HEK293T (cell line): ENCODE results near the gene SGO2.

Experiments
- CTCF ChIA-PET: fragments of 350-600 bp; formaldehyde crosslinking; extraction: SDS; loops from one replicate; lab custom pipeline; 2021; ENCODE audit warnings: antibody characterized with exemption, inconsistent platforms; lab: Yijun Ruan, JAX
- POLR2A ChIA-PET: fragments of 350-600 bp; formaldehyde crosslinking; extraction: SDS; loops from one replicate; lab custom pipeline; 2020; ENCODE audit warnings: antibody characterized with exemption, inconsistent platforms; lab: Yijun Ruan, JAX
- DNase-seq: peaks from one replicate; pipeline ENCODE4 v3.0.0; 2012; ENCODE audit warnings: mixed read lengths; ENCODE audit errors: extremely low spot score
- ARNT ChIP-seq: fragments of 450-650 bp; IDR thresholded peaks from 2 replicates; pipeline ENCODE4 v1.6.1; 2017; ENCODE audit warnings: mild to moderate bottlenecking
- BHLHE40 ChIP-seq: fragments of 450-650 bp; IDR thresholded peaks from 2 replicates; pipeline ENCODE4 v1.6.1; 2016; ENCODE audit warnings: mild to moderate bottlenecking, moderate library complexity, borderline replicate concordance
- CTBP1 ChIP-seq: fragments of 450-650 bp; IDR thresholded peaks from 2 replicates; pipeline ENCODE4 v1.6.1; 2016; ENCODE audit warnings: borderline replicate concordance
- ELF4 ChIP-seq: fragments of 450-650 bp; IDR thresholded peaks from 2 replicates; pipeline ENCODE4 v1.6.1; 2017; ENCODE audit warnings: antibody characterized with exemption
- FOXA1 ChIP-seq: fragments of 450-650 bp; IDR thresholded peaks from 2 replicates; pipeline ENCODE4 v1.6.1; 2016; ENCODE audit warnings: mild to moderate bottlenecking
- FOXK2 ChIP-seq: fragments of 450-650 bp; IDR thresholded peaks from 2 replicates; pipeline ENCODE4 v1.6.1; 2016; ENCODE audit warnings: mild to moderate bottlenecking
- FOXM1 ChIP-seq: fragments of 450-650 bp; IDR thresholded peaks from 2 replicates; pipeline ENCODE4 v1.6.1; 2017; ENCODE audit warnings: mild to moderate bottlenecking, borderline replicate concordance
- HDGF ChIP-seq: fragments of 450-650 bp; IDR thresholded peaks from 2 replicates; pipeline ENCODE4 v1.6.1; 2017; ENCODE audit warnings: antibody characterized with exemption, borderline replicate concordance
- L3MBTL2 ChIP-seq: fragments of 450-650 bp; conservative IDR thresholded peaks from 2 replicates; pipeline ENCODE4 v1.6.1; 2016; ENCODE audit warnings: mild to moderate bottlenecking
- LEF1 ChIP-seq: fragments of 450-650 bp; IDR thresholded peaks from 2 replicates; pipeline ENCODE4 v1.6.1; 2017; ENCODE audit warnings: mild to moderate bottlenecking, borderline replicate concordance
- NFRKB ChIP-seq: fragments of 450-650 bp; IDR thresholded peaks from 2 replicates; pipeline ENCODE4 v1.6.1; 2016; ENCODE audit warnings: mild to moderate bottlenecking, moderate library complexity
- PKNOX1 ChIP-seq: fragments of 450-650 bp; IDR thresholded peaks from 2 replicates; pipeline ENCODE4 v1.6.1; 2016
- SP1 ChIP-seq: fragments of 450-650 bp; IDR thresholded peaks from 2 replicates; pipeline ENCODE4 v1.6.1; 2017
- SUZ12 ChIP-seq: fragments of 450-650 bp; IDR thresholded peaks from 2 replicates; pipeline ENCODE4 v1.6.1; 2016; ENCODE audit warnings: mild to moderate bottlenecking
- TARDBP ChIP-seq: fragments of 450-650 bp; IDR thresholded peaks from 2 replicates; pipeline ENCODE4 v1.6.1; 2016
- ZNF384 ChIP-seq: fragments of 450-650 bp; IDR thresholded peaks from 2 replicates; pipeline ENCODE4 v1.6.1; 2016

SGO2 gene

GRCh38 chr2:200585340-200585729, 59.3 kb downstream of the SGO2 start:
- ChIA-PET POLR2A (no interaction called here), CTCF (no interaction called here)
- DNase-seq, result no peak
- TF ChIP-seq FOXM1 (no peak), FOXK2 (no peak)

- POLR2A ChIA-PET, result no interaction called here
- CTCF ChIA-PET, result interaction anchor here (0.5 kb wide), 1 partner anchor 13 kb away, joined by 3 read pairs; no protein-coding TSS in a partner anchor
- DNase-seq, result no peak
- TF ChIP-seq NFRKB (no peak), FOXK2 (no peak), ELF4 (no peak), L3MBTL2 (no peak), HDGF (no peak), SUZ12 (no peak), LEF1 (no peak), TARDBP (no peak), ARNT (no peak), FOXM1 (no peak), SP1 (no peak), CTBP1 (no peak), ZNF384 (no peak), BHLHE40 (no peak), PKNOX1 (no peak), FOXA1 (no peak)
These were observed 60.0 kb downstream of the SGO2 start, which contains the start of gene AOX1 for GRCh38 chr2:200585730-200586643. AOX1 (plus strand) TSS chr2:200586014; CDS start chr2:200586109, 95 bp downstream.

GRCh38 chr2:200586644-200586975, 60.6 kb downstream of the SGO2 start:
- no peak for TF ChIP-seq FOXA1
- TF ChIP-seq SP1, result no peak
- no peak for TF ChIP-seq PKNOX1
- no peak for TF ChIP-seq ARNT
- DNase-seq, result no peak
- CTCF ChIA-PET, result no interaction called here
- POLR2A ChIA-PET, result no interaction called here

GRCh38 chr2:200587007-200587616, 61.1 kb downstream of the SGO2 start:
- ChIA-PET POLR2A (no interaction called here), CTCF (no interaction called here)
- DNase-seq, result no peak
- TF ChIP-seq ARNT, result no peak
- TF ChIP-seq PKNOX1, result no peak
- no peak for TF ChIP-seq SP1
- no peak for TF ChIP-seq HDGF
- no peak for TF ChIP-seq TARDBP

GRCh38 chr2:200588076-200588678, 62.2 kb downstream of the SGO2 start:
- POLR2A ChIA-PET, result no interaction called here
- no peak for DNase-seq
- no peak for TF ChIP-seq NFRKB

GRCh38 chr2:200590090-200590489, 64.1 kb downstream of the SGO2 start:
- DNase-seq, result no peak
- POLR2A ChIA-PET, result no interaction called here
- CTCF ChIA-PET, result no interaction called here
- TF ChIP-seq ARNT (no peak), PKNOX1 (no peak), CTBP1 (no peak), HDGF (no peak), ZNF384 (no peak), L3MBTL2 (no peak), FOXM1 (no peak), FOXA1 (no peak)

More at GRCh38 chr2:200588076-200588678, 62.2 kb downstream of the SGO2 start:
- CTCF ChIA-PET, result no interaction called here
